Testis (tissue), 3 donors: ENCODE measurements around the gene SSRP1. TPM values are rescaled to one million over a fixed set of nuclear protein-coding genes. Genes with fewer than 3 reads are reported as not detected.

Source experiments
- DNase-seq: peaks from one replicate; pipeline ENCODE4 v3.0.0-alpha.2; 2019
- H3K27ac ChIP-seq, 2 donors: fragments of 200-600 bp; sonication (generic); one replicate each; pipeline ENCODE4 v1.5.1; 2019
- H3K27me3 ChIP-seq: fragments of 200-600 bp; sonication (generic); one replicate; pipeline ENCODE4 v1.5.1; 2019
- H3K36me3 ChIP-seq: fragments of 200-600 bp; sonication (generic); one replicate; pipeline ENCODE4 v1.5.1; 2017; ENCODE audit warnings: low read depth; ENCODE audit errors: missing control alignments
- H3K4me1 ChIP-seq: fragments of 200-600 bp; sonication (generic); one replicate; pipeline ENCODE4 v1.5.1; 2019
- H3K4me3 ChIP-seq, 2 donors: fragments of 200-600 bp; sonication (generic); one replicate each; pipeline ENCODE4 v1.5.1; 2017 to 2019
- H3K9me3 ChIP-seq: fragments of 200-600 bp; sonication (generic); one replicate; pipeline ENCODE4 v1.5.1; 2017
- CTCF ChIP-seq, 3 experiments: fragments of 450-650 bp in 2 of 3; fragments of 200-600 bp in 1 of 3; sonication (generic) in 1 of 3; IDR thresholded peaks; one replicate each; pipeline ENCODE4 v1.5.1; 2016 to 2019; ENCODE audit warnings: antibody characterized with exemption in 3 of 3, mild to moderate bottlenecking in 2 of 3, moderate library complexity in 1 of 3
- POLR2A ChIP-seq: fragments of 450-650 bp; IDR thresholded peaks from one replicate; pipeline ENCODE4 v1.6.1; 2017; ENCODE audit warnings: antibody characterized with exemption, mild to moderate bottlenecking, moderate library complexity
- WGBS, 2 donors: methylation state at CpG; one replicate each; pipeline ENCODE4 v1.1.5; 2018; 5-methylcytosine and 5-hydroxymethylcytosine counted together
- intact Hi-C: fragments of 100-400 bp; cut with DNase I; formaldehyde crosslinking; loops from one replicate; pipeline ENCODE4 v1.15.1; 2023; ENCODE audit warnings: low total_unique reads
- polyA plus RNA-seq: library from polyadenylated mRNA; stranded (reverse); fragments of 350-450 nt; fragmentation: Illumina TruSeq; extraction: RNeasy Lipid Tissue Mini Kit (QIAGEN cat#74804); gene quantifications from one replicate; pipeline ENCODE4 v1.2.3, GENCODE V29; 2014; ENCODE audit warnings: low read depth, low replicate concordance; ENCODE audit not compliant: insufficient read depth
- total RNA-seq, 2 donors: library from RNA; depleted of rRNA; stranded (reverse); fragments of >200 nt; gene quantifications; one replicate each; pipeline ENCODE4 v1.2.3, GENCODE V29; 2016

Gene SSRP1
- total and polyA plus RNA-seq, 3 donors from 2014 or later, result 89.1 to 111 (median 104) TPM

GRCh38 chr11:57377107-57377506 is 41.4 kb upstream of the SSRP1 start:
- Histone ChIP-seq H3K4me3 (no peak overlapping the region), H3K27me3 (no peaks in the 10 kb centered on the region), H3K27ac (no peak overlapping the region), H3K9me3 (no peaks in the 10 kb centered on the region), H3K36me3 (no peaks in the 10 kb centered on the region), H3K4me1 (no peaks in the 10 kb centered on the region)
- no peak for TF ChIP-seq POLR2A
- TF ChIP-seq CTCF (IDR thresholded peaks at IDR 0.05), result no peak
- DNase-seq, result no peak
- intact Hi-C loops, result no loop called here
- 58 to 61% methylated on average over 5 of the region's 5 CpGs for WGBS, 2 donors

GRCh38 chr11:57376095-57377090 is 40.7 kb upstream of the SSRP1 start:
- Histone ChIP-seq H3K4me1 (no peaks in the 10 kb centered on the region), H3K36me3 (no peaks in the 10 kb centered on the region), H3K9me3 (no peaks in the 10 kb centered on the region), H3K27ac (no peak overlapping the region), H3K4me3 (no peak overlapping the region), H3K27me3 (no peaks in the 10 kb centered on the region)
- intact Hi-C loops, result no loop called here
- TF ChIP-seq CTCF (IDR thresholded peaks at IDR 0.05) (no peak), POLR2A (no peak)
- no peak for DNase-seq
- WGBS, 2 donors, result 41 to 48% methylated on average over 17 to 23 of the region's 26 CpGs

- no peaks in the 10 kb centered on the region for H3K36me3 ChIP-seq
- intact Hi-C loops, result no loop called here
- H3K27me3 ChIP-seq, result no peaks in the 10 kb centered on the region
- no peak overlapping the region for H3K27ac ChIP-seq
- no peaks in the 10 kb centered on the region for H3K9me3 ChIP-seq
- H3K4me3 ChIP-seq, result no peak overlapping the region
- no peak for DNase-seq
- WGBS, 2 donors, result 85 to 89% methylated on average over 2 of the region's 2 CpGs
- no peak for TF ChIP-seq CTCF (IDR thresholded peaks at IDR 0.05)
- no peak for TF ChIP-seq POLR2A
- H3K4me1 ChIP-seq, result no peaks in the 10 kb centered on the region
Measured at GRCh38 chr11:57375490-57375889, 39.8 kb upstream of the SSRP1 start.

GRCh38 chr11:57374966-57375365 is 39.3 kb upstream of the SSRP1 start:
- Histone ChIP-seq H3K4me3 (no peak overlapping the region), H3K9me3 (no peaks in the 10 kb centered on the region), H3K36me3 (no peaks in the 10 kb centered on the region), H3K4me1 (no peaks in the 10 kb centered on the region), H3K27ac (no peak overlapping the region), H3K27me3 (no peaks in the 10 kb centered on the region)
- no peak for DNase-seq
- TF ChIP-seq CTCF (IDR thresholded peaks at IDR 0.05) (no peak), POLR2A (no peak)
- WGBS, 2 donors, result 89 to 94% methylated on average over 3 of the region's 3 CpGs
- intact Hi-C loops, result no loop called here

GRCh38 chr11:57373146-57373545 is 37.5 kb upstream of the SSRP1 start:
- no peaks in the 10 kb centered on the region for H3K36me3 ChIP-seq
- DNase-seq, result no peak
- no peaks in the 10 kb centered on the region for H3K9me3 ChIP-seq
- H3K4me3 ChIP-seq, result no peak overlapping the region
- H3K4me1 ChIP-seq, result no peaks in the 10 kb centered on the region
- WGBS, 2 donors, result 36 to 52% methylated on average over 3 of the region's 3 CpGs
- intact Hi-C loops, result no loop called here
- no peak overlapping the region for H3K27ac ChIP-seq
- no peaks in the 10 kb centered on the region for H3K27me3 ChIP-seq
- TF ChIP-seq CTCF (IDR thresholded peaks at IDR 0.05) (no peak), POLR2A (no peak)
